ENCODE measurements around the gene UBE2G1. TPM values are rescaled to one million over a fixed set of nuclear protein-coding genes. Genes with fewer than 3 reads are reported as not detected.

The UBE2G1 gene
- total and polyA plus RNA-seq, 9 of the 15 experiments (the other 6 are each of a cell fraction or from before 2014, with no cell fraction given), result 10.1 to 65.9 (median 29.7) TPM

DNA sequence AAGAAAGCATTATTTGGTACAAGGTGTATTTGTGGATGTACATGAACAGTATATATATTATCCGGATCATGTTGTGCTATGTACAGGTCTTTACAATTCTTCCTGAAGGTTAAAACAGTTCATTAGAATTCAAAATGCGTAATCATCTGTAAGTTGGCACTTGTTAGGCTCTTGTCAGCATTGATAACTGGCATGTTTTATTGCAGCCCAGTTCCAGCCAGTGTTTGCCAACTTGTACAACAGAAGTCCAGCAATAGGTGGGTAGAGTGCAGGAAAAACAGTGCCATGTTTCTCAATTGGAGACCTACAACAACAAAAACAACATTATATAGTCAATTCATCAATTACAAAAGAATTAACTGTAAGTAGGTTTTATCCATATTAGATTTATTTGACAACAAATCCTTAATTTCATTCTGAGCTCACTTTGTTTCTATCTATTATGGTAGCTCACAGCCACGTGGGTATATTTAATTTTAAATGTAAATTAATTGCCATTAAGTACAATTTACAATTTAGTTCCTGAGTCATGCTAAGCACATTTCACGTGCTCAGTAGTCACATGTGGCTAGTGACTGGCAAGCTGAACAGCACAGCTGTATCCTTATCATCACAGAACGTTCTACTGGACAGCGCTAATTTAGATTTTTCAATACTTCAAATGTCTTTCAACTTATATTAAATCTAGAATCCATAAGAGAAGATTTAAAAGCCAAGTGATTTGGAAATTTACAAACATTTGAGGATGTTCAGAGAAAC lies 94.1 kb downstream of the UBE2G1 start (continued):
- TF ChIP-seq, protein P1, sequence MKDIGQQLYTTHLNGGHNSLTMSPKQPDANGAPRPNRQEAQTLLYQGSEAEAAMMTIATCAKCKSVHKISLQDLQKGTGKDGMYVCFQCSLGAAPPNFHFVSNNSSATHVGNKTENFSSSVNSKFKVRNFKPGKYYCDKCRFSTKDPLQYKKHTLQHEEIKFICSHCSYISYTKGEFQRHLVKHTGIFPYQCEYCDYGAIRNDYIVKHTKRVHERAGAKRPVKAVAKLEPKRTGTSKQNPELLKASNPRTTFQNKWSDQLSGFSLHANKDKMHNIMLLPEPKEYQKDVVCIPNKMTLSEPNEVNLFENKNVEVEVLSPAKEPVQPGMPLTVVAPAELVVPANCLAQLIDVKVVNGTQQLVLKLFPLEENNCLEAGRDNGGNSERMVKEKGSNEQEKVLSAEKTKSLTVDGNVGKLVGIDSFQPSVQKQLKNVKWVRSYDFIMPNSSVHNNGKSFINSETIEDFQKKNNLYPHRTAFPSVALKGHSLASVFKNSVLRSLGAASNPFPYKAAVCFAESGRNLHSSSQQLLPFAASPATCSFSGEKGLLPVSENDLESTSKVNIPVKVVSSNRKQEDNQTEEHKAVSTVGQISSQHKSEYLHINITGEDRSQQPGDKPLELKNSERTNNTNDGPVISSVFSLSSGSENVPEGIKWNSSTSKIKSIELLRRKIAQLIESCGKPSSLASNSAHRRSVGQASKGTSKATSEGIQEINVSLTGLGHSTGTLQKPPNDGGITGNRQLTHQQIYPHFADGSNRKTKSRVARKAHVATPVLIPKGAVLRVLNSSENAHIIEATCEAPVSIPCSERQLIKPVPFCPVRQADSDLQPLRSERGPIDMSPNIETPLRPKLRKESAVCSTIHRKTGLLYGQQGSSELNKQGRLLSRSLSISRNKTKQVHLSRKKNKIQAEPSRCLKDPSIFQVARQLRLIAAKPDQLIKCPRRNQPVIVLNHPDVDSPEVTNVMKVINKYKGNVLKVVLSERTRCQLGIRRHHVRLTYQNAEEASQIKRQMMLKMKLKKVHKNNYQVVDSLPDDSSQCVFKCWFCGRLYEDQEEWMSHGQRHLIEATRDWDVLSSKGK (CRISPR knock-in tag; IDR thresholded peaks at IDR 0.05), result no peak
- TF ChIP-seq ZNF586 (CRISPR knock-in tag; conservative IDR thresholded peaks at IDR 0.05) (no peak), MAFG (tag; conservative IDR thresholded peaks at IDR 0.05) (no peak)
- TF ChIP-seq, protein P2, sequence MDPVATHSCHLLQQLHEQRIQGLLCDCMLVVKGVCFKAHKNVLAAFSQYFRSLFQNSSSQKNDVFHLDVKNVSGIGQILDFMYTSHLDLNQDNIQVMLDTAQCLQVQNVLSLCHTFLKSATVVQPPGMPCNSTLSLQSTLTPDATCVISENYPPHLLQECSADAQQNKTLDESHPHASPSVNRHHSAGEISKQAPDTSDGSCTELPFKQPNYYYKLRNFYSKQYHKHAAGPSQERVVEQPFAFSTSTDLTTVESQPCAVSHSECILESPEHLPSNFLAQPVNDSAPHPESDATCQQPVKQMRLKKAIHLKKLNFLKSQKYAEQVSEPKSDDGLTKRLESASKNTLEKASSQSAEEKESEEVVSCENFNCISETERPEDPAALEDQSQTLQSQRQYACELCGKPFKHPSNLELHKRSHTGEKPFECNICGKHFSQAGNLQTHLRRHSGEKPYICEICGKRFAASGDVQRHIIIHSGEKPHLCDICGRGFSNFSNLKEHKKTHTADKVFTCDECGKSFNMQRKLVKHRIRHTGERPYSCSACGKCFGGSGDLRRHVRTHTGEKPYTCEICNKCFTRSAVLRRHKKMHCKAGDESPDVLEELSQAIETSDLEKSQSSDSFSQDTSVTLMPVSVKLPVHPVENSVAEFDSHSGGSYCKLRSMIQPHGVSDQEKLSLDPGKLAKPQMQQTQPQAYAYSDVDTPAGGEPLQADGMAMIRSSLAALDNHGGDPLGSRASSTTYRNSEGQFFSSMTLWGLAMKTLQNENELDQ (CRISPR knock-in tag; IDR thresholded peaks at IDR 0.05; ENCODE audit: borderline replicate concordance), result no peak

Measured in K562 (cell line).